GM12865 (cell line): ENCODE measurements around the gene TSTD1.

Experiments
- DNase-seq: peaks from one replicate; pipeline ENCODE4 v3.0.0; 2010; ENCODE audit warnings: low read depth
- H3K4me3 ChIP-seq: 2 replicates; pipeline ENCODE4 v1.5.1; 2011; ENCODE audit warnings: mild to moderate bottlenecking, low read depth, low read length, control low read depth
- CTCF ChIP-seq: IDR thresholded peaks from 2 replicates; pipeline ENCODE4 v1.5.1; 2011; ENCODE audit warnings: low read length, control low read depth, low read depth, inconsistent platforms; ENCODE audit not compliant: insufficient read depth; ENCODE audit errors: missing control alignments

Gene TSTD1

DNA sequence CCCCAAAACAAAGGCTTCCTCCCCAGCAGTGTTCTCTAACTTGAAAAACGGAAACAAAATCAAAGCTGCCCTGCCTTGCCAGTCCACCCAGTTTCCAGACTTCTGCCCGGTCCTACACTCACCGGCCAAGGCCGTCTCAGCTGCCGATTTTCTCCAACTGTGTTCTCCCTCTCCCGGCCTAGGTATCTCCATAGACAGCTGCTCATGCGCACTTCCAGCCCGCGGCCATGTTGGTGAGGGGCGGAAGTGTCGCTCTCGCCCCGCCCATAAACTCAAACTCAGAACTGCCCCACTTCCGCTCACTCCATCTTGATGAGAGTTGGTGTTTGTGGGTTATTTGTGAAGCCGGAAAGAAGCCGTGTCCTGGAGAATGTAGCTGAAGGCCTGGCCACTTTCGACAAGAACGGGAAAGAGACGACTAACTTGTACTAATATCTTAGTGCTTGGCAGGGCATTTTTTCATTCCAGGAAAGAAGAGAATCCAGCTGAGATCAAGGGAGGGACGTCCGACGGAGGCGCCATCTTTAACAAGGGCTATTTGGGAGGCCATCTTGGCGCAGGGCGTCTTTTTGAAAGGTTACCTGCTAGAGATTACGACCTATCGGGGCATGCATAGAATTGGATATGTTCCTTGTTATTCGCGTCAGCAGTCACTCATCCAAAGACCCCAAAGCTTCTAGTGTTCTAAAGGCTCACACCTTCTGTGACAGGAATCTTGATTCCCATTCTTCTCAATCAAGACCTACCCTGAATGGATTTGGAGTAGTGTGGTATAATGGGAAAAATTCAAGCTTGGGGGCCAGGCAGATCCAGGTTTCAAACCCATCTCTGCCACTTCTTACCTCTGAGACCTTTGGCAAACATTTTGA, 7.2 kb upstream of the TSTD1 start, which contains the start of gene USF1:
USF1 (minus strand) TSS at position 242 of the 869 bp plus-strand sequence. CDS start 2,702 bp downstream, outside the sequence.
- TF ChIP-seq CTCF, result no peak
- DNase-seq, result peak; percentile 97
- H3K4me3 ChIP-seq, result peak within 1 kb of the TSS; percentile 67

DNA sequence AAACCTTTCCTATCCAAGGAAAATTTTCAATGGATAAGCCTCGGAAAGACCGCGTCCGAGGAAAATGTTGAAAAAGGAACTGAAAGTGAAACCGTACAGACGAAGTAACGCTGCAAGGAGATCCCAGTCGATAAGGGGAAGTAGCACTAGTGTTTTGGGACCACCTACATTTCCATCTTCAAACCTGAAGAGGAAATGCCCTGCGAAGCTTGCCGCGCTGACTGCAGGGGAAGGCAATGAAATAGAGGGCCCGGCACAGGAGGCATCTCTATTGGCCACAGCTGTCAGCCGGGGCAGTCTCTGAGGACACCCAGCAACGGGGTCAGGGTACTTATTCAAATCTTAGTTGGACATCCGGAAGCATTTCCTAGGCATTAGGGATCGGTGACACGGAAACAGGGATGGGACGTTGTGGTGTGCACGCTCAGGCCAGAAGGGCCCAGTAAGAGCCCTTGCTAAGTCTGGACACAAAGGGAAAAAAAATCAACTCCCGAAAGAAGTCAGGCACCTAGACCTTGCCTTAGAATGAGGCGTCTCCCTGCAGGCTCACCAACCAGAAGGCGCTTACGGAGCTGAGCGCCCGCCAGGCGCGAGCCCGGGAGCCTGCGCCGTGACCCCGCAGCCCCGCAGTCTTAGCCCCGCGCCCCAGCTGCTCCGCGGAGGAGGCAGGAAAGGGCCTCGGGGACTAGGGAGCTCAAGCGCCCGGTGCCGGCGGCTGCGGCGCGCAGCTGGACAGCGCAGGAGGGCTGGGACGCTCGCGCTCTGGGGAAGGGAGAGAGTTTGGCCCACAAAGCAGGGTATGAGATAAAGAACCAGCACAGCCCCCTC, 6.4 kb upstream of the TSTD1 start:
- DNase-seq, result peak; percentile 91
- no peak for TF ChIP-seq CTCF
- peak overlapping the region; percentile 67 for H3K4me3 ChIP-seq

- TF ChIP-seq CTCF, result no peak
- DNase-seq, result no peak
- H3K4me3 ChIP-seq, result peak overlapping the region; percentile 67
Measured at GRCh38 chr1:161044535-161044907, 5.8 kb upstream of the TSTD1 start.

DNA sequence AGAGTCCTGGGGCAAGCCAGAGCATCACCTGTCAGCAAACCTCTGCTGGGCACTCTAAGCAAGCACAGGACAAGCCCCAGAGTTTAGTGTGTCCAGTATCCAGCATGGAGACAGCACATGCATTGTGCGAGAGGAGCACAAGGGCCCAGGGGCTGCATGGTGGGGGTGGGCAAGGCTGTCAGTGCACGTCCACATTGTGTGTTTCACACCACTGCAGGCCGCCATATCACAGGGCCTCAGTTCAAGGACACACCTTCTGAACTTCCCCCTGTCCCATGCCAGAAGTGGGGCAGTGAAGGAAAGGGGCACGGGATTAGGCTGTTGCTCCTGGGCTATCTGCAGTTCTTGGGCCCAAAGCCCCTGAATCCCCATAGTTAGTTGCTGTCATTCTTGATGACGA, 782 bp upstream of the TSTD1 start:
- H3K4me3 ChIP-seq, result no peak overlapping the region; the same call in 1 of the 2 replicates
- DNase-seq, result no peak
- TF ChIP-seq CTCF, result no peak

DNA sequence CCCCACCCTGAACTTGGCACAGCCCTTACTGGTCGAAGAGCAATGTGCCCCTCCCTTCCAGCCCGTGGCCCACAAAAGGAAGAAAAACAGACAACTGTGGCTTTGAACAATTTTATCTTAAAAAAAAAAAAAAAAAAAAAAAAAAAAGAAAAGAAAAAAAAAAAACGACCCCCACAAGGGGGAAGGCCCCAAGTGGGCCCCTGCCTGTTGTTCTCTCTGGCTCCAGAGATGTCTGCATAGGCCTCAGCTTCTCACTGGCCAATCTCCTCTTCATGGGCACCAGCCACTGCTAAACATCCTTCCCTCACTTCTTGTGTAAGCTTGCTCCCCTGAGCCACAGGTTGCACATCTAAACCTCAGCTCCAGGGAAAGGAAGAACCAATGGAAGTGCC, 386 bp upstream of the TSTD1 start:
- peak overlapping the region; percentile 64 for H3K4me3 ChIP-seq
- no peak for DNase-seq
- no peak for TF ChIP-seq CTCF

GRCh38 chr1:161037661-161038522, 872 bp downstream of the TSTD1 start:
- TF ChIP-seq CTCF, result no peak
- DNase-seq, result no peak
- peak overlapping the region; percentile 64 for H3K4me3 ChIP-seq
